GM19351 (cell line): ENCODE results near the gene RCAN1.
"Not testable (repeated sequence)": the region's sequence is repeated elsewhere in the genome, so short reads cannot be mapped to it uniquely, and the experiment has no call there.

Experiments used
- ATAC-seq: cut with Tn5 transposase; IDR thresholded peaks from one replicate; pipeline ENCODE4 v1.9.1; 2021; ENCODE audit warnings: mild to moderate bottlenecking, moderate library complexity; ENCODE audit not compliant: unreplicated experiment

Gene RCAN1

GRCh38 chr21:34520281-34520680 is 94.6 kb downstream of the RCAN1 start:
- no peak for ATAC-seq

- ATAC-seq, result no peak
Measured at GRCh38 chr21:34519694-34520093, 95.2 kb downstream of the RCAN1 start.

GRCh38 chr21:34519016-34519415 is 95.9 kb downstream of the RCAN1 start:
- ATAC-seq, result no peak

GRCh38 chr21:34518301-34518700 is 96.6 kb downstream of the RCAN1 start:
- no peak for ATAC-seq

- no peak for ATAC-seq
Measured at GRCh38 chr21:34517491-34518245, 97.2 kb downstream of the RCAN1 start.

- ATAC-seq, result no peak
Measured at GRCh38 chr21:34517039-34517438, 97.9 kb downstream of the RCAN1 start.

GRCh38 chr21:34514576-34515115 is 100.3 kb downstream of the RCAN1 start:
- ATAC-seq, result no peak

GRCh38 chr21:34513129-34513675 is 101.7 kb downstream of the RCAN1 start:
- ATAC-seq, result no peak

GRCh38 chr21:34511787-34512455 is 103.0 kb downstream of the RCAN1 start, which contains the start of gene KCNE1:
Gene KCNE1 (minus strand): TSS chr21:34512210. CDS start chr21:34449634, 62,576 bp downstream.
- no peak for ATAC-seq

- no peak for ATAC-seq
Measured at GRCh38 chr21:34511181-34511580, 103.7 kb downstream of the RCAN1 start.

GRCh38 chr21:34510148-34511142 is 104.5 kb downstream of the RCAN1 start:
- peak; percentile 63 for ATAC-seq

GRCh38 chr21:34509151-34509550 is 105.8 kb downstream of the RCAN1 start:
- ATAC-seq, result no peak

GRCh38 chr21:34504595-34504994 is 110.3 kb downstream of the RCAN1 start:
- no peak for ATAC-seq

GRCh38 chr21:34502480-34503106 is 112.3 kb downstream of the RCAN1 start:
- no peak for ATAC-seq

- ATAC-seq, result no peak
Measured at GRCh38 chr21:34501716-34502115, 113.2 kb downstream of the RCAN1 start.

- ATAC-seq, result no peak
Measured at GRCh38 chr21:34500191-34500590, 114.7 kb downstream of the RCAN1 start.

- ATAC-seq, result no peak
Measured at GRCh38 chr21:34499116-34499515, 115.8 kb downstream of the RCAN1 start.

GRCh38 chr21:34498623-34499022 is 116.3 kb downstream of the RCAN1 start:
- ATAC-seq, result no peak

GRCh38 chr21:34483854-34484253 is 131.1 kb downstream of the RCAN1 start:
- ATAC-seq, result not testable (repeated sequence)

GRCh38 chr21:34483435-34483834 is 131.5 kb downstream of the RCAN1 start:
- ATAC-seq, result not testable (repeated sequence)
